Stimulated activated CD4-positive, alpha-beta T cell treated with anti-CD3 and anti-CD28 coated beads, TNF-alpha, amount 100 ng/mL, for 48 hours (primary cell): ENCODE data around the gene SIX2.
"Not testable (repeated sequence)": the region's sequence is repeated elsewhere in the genome, so short reads cannot be mapped to it uniquely, and the experiment has no call there.

Source experiments
- DNase-seq, 3 donors: peaks; one replicate each; pipeline ENCODE4 v3.0.0-alpha.2; 2020; ENCODE audit warnings: low read depth in 3 of 3

Gene SIX2

DNA sequence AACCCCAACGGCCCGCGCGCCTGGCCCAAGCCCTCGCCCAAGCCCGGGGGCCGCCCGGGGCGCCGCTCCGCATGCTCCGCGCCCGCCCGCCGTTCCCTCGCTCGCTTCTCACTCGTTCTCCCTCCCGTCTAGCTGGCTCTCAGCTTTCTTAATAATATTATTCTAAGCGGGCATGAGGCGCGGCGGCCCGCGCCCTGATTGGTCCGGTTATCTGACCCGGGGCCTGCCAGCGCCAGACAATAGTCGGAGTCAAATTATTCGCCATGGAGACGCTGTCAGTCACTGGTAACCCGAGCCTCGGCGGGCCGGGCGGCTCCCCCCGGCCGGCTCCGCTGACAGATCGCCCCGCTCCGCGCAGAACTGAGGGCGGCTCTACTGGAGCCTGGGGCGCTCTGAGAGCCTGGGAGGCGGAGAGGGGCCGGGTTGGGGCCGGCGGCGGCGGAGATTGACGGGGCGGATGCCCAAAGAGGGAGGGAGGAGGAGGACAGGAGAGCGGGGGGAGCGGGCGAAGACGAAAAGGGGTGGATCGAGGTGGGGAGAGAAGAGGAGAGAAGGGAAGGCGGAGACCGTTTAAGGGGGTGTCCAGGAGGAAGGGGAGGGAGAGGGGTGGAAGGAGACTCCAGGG lies at the start of gene SIX2:
Gene SIX2, minus strand, starts transcription at position 150 of the 625 bp plus-strand sequence. CDS start 342 bp downstream, outside the sequence.
- DNase-seq, result no peak

DNA sequence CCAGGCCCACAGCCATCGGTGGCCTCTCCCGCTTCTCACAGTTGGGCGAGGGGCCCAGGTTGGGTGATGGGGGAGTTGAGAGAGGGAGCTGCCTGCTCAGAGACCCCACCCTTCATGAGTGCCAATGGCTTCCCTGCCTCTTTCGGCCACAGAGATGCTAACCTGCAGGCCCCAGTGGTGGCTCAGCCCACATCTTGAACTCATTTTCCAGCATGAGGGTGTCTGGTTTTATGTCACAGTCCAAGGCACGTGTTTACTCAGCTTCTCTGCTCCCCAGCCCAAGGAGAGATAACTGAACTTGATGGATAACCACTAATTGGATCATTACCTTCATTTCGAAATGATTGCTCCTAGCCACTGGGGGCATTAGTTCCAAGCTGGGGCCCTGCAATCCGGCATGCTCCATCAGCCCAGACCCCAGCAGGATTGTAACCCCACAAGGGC lies 45.9 kb upstream of the SIX2 start:
- no peak for DNase-seq

DNA sequence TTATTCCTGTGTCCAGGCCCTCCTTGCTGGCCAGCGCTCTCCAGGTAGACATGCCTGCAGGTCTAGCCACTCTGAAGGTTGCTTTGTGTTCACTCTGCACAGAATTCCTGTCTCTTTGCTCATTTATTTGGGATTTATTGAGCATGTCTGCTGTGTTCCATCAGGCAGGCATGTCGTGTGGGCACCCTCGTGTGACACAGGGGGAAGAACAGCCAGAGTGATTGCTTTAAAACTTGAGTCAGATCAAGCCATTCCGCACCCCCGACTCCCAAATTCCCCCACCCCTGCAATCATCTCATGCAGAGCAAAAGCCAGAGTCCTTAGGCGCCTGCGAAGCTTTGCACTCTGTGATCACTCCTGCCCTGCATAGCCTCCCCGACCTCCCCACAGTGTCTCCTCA lies 44.7 kb upstream of the SIX2 start:
- DNase-seq, result no peak

DNA sequence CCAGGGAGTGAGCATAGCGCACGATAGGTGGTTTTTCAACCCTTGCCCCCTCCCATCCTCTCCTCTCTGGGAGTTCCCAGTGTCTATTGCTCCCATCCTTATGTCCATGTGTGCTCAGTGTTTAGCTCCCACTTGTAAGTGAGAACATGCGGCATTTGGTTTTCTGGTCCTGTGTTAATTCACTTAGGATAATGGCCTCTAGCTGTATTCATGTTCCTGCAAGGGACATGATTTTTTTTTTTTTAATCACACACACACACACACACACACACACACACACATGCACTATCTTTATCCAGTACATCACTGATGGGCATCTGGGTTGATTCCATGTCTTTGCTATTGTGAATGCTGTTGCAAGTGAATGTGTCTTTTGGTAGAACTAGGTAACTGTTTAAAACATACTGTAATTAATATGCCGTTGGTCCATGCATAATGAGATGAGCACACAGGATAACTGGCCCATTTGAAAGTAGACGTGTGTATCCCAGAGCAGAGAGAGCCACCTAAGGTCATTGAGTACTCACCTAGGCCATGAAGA lies 43.2 kb upstream of the SIX2 start:
- no peak for DNase-seq

DNA sequence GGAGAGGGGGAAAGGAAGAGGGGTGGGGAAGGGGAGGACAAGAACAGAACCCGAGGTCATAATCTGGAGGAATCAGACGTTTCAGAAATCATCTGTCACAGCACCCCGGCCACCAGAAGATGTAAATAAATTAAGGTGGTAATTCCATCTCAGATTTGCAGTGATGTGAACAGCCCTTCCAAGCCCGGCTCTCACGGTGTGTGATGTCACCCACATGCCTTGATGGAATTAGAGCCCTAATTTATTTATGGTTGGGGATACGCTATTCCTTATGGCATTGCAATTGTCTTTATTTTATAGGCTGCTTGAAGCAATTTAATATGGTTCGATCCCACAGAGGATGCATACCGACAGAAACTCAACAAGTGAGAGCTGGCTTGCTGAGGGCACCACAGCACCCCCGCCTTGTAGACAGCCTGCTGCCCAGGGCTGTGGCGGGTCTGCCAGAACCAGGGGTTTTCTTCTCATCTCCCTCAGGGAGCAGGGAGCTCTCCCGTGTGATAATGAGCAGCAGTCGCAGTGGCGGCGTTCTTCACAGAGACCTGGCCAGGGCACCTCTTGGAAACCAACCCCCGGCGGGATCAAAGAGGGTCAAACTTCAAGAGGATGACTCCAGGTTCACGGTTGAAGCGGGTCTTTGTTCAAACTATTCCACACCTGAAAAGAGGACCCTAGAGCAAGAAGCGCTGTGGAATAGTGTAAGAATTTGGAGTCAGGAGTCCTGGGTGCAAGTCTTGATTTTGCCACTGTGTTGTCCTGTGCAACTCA lies 40.5 kb upstream of the SIX2 start:
- no peak for DNase-seq

DNA sequence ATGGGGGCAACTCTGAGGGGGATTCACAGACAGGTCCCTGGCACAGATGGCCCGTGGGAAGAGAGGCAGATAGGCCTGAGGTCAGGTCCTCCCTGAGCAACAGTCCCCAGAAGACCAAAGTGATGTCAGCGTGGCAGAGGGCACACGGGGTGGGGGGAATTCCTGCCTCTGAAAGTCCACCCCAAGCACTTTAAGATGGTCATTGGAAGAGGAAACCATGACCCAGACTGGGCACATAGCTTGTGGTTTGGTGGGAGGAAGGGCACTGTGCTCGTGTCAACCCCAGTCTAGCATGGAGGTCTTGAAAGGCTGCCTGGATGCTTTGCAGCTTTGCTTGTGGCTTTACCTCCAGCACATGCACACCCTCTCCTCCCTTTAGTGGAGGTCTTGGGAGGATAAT lies 38.0 kb upstream of the SIX2 start:
- no peak for DNase-seq

DNA sequence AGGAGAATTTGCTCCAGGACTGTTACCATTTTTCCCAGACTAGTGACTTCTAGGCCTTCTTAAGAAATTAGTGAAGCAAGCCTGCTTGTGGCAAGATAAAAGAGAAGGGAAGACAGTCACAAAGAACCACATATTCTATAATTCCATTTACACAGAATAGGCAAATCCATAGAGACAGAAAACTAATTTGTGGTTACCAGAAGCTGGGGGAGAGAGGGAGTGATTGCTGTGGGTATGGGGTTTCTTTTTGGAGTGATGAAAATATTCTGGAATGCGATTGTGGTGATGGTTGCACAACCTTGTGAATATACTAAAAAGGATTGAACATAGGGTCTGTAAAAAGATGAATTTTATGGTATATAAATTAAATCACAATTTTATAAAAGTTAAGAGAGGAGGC lies 37.5 kb upstream of the SIX2 start:
- DNase-seq, result no peak

DNA sequence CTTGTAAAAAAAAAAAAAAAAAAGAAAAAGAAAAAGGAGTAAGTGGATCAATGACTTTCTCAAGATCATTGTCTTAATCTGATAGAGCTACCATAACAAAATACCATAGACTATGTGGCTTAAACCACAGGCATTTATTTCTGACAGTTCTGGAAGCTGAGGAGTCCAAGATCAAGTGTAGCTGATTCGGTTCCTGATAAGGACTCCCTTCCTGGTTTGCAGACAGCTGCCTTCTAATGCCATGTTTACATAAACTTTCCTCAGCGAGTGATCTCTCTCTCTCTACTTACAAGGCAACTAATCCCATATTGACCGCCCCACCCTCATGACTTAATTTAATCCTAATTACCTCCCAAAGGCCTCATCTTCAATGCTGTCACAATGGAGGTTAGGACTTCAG lies 36.5 kb upstream of the SIX2 start:
- no peak for DNase-seq

DNA sequence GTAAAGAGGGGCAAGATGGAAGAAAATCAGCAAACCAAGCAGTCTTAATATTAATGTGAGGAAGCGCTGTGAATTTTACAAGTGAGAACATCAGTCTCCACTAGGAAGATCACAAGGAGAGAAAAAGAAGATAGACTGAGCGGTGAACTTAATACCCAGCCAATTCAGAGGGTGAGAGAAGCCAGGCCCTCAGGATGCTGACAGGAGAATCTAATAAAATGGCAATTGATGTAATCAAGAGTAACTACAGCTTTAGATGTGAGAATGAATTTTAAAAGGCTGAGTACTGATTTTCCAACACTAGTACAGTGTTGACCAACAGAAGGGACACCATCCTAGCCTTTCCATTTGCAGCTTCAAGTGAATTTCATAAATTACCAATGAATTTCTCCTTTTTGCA lies 35.7 kb upstream of the SIX2 start:
- DNase-seq, result no peak

DNA sequence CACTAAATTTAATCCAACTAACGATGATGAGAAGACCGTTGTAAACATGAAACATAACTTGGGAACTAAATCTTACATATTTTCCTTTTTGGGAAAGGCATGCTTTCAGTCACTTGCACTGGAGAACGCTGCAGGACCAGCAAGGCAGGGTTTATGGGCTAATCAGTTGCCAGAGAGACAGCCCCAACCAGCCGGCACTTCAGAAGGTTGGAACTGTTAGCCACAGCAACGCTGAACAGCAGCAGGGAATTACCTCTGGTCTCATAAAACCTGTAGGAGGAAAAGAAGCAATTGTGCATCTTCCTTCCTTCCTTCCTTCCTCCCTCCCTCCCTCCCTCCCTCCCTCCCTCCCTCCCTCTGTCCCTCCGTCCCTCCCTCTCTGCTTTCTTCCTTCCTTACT lies 33.9 kb upstream of the SIX2 start:
- no peak for DNase-seq

DNA sequence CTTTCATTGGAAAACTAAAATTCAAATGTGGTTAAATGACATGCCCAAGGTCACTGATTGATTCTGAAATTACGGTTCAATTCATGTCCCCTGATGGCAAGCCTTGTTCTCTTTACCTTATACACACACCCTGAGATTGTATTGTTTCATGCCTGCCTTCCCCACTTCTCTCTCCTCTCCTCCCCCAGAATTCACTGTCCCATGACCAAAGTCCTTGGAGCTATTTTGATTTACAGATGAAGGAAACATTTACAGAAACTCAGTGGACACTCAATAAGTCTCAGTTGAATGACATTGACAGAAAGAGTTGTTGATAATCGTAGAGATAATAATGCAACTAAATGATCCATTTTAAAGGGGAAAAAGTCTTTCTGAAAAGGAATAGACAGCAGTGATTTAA lies 33.1 kb upstream of the SIX2 start:
- no peak for DNase-seq

DNA sequence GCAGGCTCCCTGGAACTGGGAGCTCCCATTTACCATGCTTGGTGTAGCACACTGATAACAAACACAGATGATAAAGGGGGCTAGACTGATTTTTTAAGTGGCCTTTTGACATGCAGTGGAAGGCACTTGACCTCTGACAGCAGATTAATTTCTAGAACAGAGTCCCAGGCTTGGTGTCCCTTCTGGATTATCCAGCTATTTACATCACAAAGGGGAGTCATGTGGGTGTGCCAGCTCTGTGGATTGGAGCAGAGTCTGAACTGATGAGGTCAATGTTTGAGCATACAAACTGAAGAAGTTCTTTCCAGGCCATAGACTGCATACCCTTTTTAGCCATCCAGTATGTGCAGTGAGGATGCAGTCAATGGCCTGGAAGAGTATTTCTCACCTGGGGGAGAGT lies 31.5 kb upstream of the SIX2 start:
- no peak for DNase-seq

DNA sequence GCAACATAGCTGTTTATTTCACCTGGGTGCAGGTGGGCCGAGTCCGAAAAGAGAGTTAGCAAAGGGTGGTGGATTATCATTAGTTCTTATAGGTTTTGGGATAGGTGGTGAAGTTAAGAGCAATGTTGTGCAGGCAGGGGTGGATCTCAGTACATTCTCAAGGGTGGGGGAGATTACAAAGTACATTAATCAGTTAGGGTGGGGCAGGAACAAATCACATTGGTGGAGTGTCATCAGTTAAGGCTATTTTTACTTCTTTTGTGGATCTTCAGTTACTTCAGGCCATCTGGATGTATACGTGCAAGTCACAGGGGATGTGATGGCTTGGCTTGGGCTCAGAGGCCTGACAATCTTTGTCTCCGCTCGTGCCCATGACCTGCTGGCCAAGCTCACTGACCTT lies 30.6 kb upstream of the SIX2 start:
- DNase-seq, result not testable (repeated sequence)

DNA sequence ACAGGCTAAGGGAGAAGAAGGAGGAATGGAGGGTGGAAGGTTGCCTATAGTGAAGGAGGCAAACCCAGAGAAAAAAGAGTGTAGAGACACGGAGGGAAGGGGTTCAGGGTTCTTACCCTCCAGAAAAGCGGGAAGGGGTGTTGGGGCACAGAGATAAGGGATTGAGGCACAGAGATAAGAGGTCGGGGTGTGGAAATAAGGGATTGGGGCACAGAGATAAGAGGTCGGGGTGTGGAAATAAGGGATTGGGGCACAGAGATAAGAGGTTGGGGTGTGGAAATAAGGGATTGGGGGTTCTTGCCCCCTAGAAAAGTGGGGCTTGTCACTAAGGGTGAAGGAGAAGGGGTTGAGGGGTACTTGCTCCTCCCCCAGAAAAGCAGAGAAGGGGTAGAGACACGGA lies 29.6 kb upstream of the SIX2 start:
- DNase-seq, result not testable (repeated sequence)

DNA sequence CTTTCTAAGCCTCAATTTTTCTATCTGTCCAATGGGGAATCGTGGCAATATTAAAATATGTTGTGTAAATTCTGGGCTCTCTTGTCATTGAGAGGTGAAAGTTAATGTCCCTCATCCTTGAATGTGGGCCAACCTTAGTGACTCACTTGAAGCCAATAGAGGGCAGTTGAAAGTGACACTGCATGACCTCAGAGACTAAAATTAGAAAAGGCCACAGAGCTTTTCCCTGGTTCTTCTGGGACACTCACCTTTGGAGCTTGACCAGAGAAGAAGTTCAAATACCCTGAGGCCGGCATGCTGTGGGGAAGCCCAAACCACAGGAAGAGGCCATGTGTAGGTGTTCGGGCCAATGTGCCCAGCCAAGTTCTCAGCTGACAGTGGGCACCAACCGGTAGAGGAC lies 24.1 kb upstream of the SIX2 start:
- no peak for DNase-seq

DNA sequence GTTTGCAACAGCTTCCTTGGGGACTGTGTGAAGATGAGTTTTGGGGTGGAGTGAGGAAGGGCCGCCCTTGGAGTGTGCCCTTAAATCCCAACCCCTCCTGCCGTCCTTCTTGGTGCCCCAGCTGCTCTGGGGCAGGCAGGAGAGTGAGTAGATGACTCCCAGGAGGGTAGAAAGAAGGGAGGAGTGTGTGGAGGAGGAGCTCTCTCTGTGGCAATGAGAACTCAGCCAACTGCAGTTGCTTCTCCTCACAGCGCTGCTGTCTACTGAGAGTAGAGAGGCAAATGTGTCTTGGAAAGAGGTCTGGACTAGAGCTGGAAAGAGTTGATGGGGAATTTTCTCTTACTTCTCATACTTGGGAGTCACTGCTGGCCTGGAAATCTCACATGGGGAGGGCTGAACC lies 21.8 kb upstream of the SIX2 start:
- DNase-seq, result no peak

DNA sequence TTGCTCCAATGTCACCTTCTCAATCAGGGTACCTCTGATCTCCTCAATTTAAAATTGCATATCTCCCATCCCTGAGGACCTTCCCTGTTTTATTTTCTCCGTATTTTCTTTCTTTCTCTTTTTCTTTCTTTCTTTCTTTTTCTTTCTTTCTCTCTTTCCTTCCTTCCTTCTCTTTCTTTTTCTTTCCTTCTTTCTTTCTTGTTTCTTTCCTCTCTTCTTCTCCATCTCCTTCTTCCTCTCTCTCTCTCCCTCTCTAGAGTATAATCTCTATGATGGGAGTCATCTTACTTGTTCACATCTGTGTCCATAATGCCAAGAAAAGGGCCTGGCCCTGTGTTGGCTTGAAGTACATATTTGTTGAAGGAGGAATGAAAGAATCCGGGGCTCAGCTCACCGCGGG lies 21.3 kb upstream of the SIX2 start:
- DNase-seq, result no peak

DNA sequence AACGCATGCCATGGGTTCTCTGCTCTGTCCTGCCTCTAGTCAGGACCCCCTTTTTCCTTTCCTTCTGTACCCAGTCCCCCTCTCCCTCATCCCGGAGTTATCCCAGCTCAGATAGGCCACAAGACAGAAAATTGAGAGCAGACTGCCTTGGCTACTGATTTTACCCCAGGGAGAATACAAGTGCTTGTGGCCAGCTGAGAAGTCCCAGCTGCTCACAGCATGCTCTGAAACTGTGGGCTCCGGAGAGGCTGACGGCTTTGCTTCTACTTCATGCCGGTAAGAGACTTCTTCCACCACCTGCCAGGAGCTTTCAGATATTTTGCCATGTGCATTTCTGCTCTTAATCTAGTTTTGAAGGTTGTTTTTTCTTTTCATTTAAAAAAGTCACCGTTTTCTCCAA lies 20.0 kb upstream of the SIX2 start:
- no peak for DNase-seq

DNA sequence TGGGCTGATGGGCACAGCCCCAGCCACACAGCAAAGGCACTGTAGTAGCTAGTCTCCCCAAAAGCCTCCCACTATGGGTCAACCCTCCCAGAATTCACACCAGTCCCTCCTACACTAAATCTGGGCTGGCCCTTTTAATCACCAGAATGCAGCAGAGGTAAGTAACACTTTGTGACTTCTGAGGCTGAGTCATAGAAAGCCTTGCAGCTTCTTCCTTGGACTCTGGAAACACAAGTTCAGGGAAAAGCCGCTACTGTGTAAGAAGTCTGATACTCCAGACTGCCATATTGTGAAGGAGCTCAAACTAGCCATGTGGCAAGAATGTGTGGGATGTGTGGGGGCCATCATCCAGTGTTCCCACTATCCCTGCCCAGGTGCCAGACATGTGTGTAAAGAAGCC lies 19.0 kb upstream of the SIX2 start:
- DNase-seq, result no peak

DNA sequence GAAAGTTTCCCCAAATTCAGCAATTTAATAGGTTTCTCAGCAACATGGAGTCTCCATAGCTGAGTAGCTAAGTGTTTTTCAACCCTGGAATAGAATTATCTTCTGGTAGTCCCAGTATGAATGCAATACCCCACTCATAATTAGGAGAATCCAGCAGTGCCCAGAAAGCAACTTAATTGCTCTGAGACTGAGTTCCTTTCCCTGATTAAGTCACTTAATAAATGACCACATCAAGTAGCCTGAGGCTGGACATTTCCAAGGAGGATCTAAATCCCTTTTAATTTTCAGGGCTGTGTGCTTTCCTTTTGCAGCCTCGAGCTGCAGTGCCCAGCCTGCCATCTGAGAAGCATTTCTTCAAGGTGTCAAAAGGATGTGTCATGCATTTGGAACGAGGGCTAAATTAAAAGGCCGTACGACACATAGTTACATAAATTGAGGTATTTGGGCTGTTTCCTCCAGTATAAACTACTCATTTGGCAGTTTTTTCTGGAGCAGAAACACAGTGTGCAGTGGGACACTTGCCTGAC lies 17.7 kb upstream of the SIX2 start:
- no peak for DNase-seq

DNA sequence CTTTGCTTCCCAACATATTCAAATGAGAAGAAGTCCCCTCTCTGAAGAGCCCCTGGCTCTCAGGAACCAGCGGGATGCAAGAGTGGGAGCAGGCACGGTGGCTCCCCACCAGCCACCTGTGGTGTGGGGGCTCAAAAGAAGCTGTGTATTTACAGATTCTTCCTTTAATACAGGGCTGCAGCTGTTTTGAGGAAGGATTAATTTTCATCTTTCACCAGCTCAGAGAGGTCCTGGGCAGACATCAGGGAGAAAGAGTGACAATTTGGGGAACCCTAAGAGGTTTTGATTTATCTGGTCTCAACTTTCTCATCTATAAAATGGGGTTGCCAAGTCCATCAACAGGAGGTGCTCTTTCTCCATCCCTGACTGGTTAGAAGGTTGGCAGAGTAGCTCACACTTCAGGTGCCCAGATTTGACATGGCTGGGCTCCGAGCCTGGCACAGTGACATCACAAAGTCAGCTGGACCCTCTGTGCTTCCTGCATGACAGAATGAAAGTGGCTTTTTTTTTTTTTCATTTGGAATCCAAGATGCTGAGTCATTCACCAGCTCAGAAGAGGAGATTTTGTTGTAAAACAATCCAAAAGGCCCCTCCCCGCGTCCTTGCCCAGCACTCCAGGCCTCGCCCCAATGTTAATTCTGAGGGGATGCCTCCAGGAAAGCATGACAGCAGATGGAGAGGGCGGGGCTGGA lies 15.5 kb upstream of the SIX2 start:
- DNase-seq, result no peak

DNA sequence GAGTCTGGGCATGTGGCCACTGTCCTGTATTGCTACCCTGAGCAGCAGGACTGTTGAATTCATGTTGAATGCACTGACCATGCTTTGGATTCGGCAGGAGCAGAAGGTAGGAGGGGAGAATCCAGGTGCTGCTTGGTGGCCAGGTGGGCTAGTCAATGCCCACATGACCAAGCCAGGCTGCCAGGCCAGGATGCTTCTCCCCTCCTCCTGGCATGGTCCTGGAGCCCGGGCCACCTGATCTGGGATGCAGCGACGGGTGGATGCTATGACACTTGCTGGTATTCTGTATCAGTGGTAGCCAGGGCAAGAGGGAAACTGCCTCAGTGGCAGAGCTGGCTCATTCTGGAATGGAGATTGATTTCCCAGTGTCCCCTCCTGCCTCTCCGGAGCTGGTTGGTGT lies 14.8 kb upstream of the SIX2 start:
- no peak for DNase-seq

DNA sequence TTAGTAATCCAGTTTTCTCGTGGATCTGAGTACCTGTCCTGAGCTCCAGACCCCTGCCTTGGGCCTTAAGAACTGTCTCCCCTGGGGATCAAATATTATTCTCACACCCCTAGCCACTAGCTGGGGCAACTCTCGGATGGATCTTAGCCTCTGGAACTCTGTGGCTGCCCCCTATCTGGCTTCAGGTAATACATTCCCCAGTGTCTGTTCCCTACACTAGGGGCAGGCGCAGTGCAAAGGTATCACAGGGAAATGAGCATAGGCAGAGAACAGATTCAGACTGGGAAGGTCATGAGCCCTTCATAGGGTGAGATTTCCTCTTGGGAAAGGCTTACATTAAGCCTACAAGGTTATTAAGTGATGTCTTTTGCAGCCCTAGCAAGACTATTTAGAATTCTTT lies 11.2 kb upstream of the SIX2 start:
- DNase-seq, result no peak
